ENCODE measurements around the gene PDE6G. TPM values are rescaled to one million over a fixed set of nuclear protein-coding genes. Genes with fewer than 3 reads are reported as not detected.
A peak's percentile ranks its signal among the peaks of the same experiment; 100 is the strongest.

Gene PDE6G
- total RNA-seq = 0.83 and 0.84 TPM in 2 replicates
- long read RNA-seq = 0 reads

GRCh38 chr17:81656118-81656743 lies at the start of gene PDE6G:
Gene PDE6G, minus strand, starts transcription at chr17:81656542. Its CDS starts 3,237 bp downstream, at chr17:81653305.
- no peaks in the 10 kb centered on the region for H3K36me3 Mint-ChIP-seq (ENCODE audit: unreplicated experiment)
- H3K4me1 Mint-ChIP-seq (ENCODE audit: unreplicated experiment) = peaks cover 14% of the 10 kb centered on the region
- H3K27ac Mint-ChIP-seq (ENCODE audit: unreplicated experiment) = no peak within 1 kb of the TSS
- no peak for DNase-seq (ENCODE audit: extremely low spot score, unreplicated experiment)
- H3K27me3 Mint-ChIP-seq (ENCODE audit: unreplicated experiment) = no peaks in the 10 kb centered on the region
- no peaks in the 10 kb centered on the region for H3K9me3 Mint-ChIP-seq (ENCODE audit: unreplicated experiment)
- no peak for TF ChIP-seq CTCF (IDR thresholded peaks at IDR 0.05)
- no peak within 1 kb of the TSS for H3K4me3 Mint-ChIP-seq (ENCODE audit: unreplicated experiment)

- no peaks in the 10 kb centered on the region for H3K9me3 Mint-ChIP-seq (ENCODE audit: unreplicated experiment)
- no peaks in the 10 kb centered on the region for H3K27me3 Mint-ChIP-seq (ENCODE audit: unreplicated experiment)
- no peak overlapping the region for H3K4me3 Mint-ChIP-seq (ENCODE audit: unreplicated experiment)
- peaks cover 27% of the 10 kb centered on the region for H3K4me1 Mint-ChIP-seq (ENCODE audit: unreplicated experiment)
- H3K36me3 Mint-ChIP-seq (ENCODE audit: unreplicated experiment) = peaks cover 14% of the 10 kb centered on the region
- H3K27ac Mint-ChIP-seq (ENCODE audit: unreplicated experiment) = no peak overlapping the region
- no peak for DNase-seq (ENCODE audit: extremely low spot score, unreplicated experiment)
- TF ChIP-seq CTCF (IDR thresholded peaks at IDR 0.05) = no peak
Measured at GRCh38 chr17:81705518-81706231, 49.3 kb upstream of the PDE6G start.

GRCh38 chr17:81703747-81704654 lies 47.7 kb upstream of the PDE6G start:
- peak overlapping the region; percentile 10 for H3K27ac Mint-ChIP-seq (ENCODE audit: unreplicated experiment)
- no peak for TF ChIP-seq CTCF (IDR thresholded peaks at IDR 0.05)
- H3K27me3 Mint-ChIP-seq (ENCODE audit: unreplicated experiment) = no peaks in the 10 kb centered on the region
- peak overlapping the region; percentile 73 for H3K4me3 Mint-ChIP-seq (ENCODE audit: unreplicated experiment)
- peaks cover 14% of the 10 kb centered on the region for H3K36me3 Mint-ChIP-seq (ENCODE audit: unreplicated experiment)
- no peaks in the 10 kb centered on the region for H3K9me3 Mint-ChIP-seq (ENCODE audit: unreplicated experiment)
- peaks cover 25% of the 10 kb centered on the region for H3K4me1 Mint-ChIP-seq (ENCODE audit: unreplicated experiment)
- no peak for DNase-seq (ENCODE audit: extremely low spot score, unreplicated experiment)

- peak; percentile 95 for DNase-seq (ENCODE audit: extremely low spot score, unreplicated experiment)
- peaks cover 17% of the 10 kb centered on the region for H3K36me3 Mint-ChIP-seq (ENCODE audit: unreplicated experiment)
- H3K27ac Mint-ChIP-seq (ENCODE audit: unreplicated experiment) = peak within 1 kb of the TSS; percentile 95
- peaks cover 25% of the 10 kb centered on the region for H3K4me1 Mint-ChIP-seq (ENCODE audit: unreplicated experiment)
- H3K27me3 Mint-ChIP-seq (ENCODE audit: unreplicated experiment) = no peaks in the 10 kb centered on the region
- peak; percentile 28 for TF ChIP-seq CTCF (IDR thresholded peaks at IDR 0.05)
- no peaks in the 10 kb centered on the region for H3K9me3 Mint-ChIP-seq (ENCODE audit: unreplicated experiment)
- H3K4me3 Mint-ChIP-seq (ENCODE audit: unreplicated experiment) = peak within 1 kb of the TSS; percentile 93
Measured at GRCh38 chr17:81702934-81703746, 46.8 kb upstream of the PDE6G start, which contains the start of gene MRPL12. Gene MRPL12, plus strand, starts transcription at chr17:81703367. Its CDS starts 135 bp downstream, at chr17:81703502.
